Ovary (tissue), 9 donors: ENCODE results near the gene MMD2. TPM values are rescaled to one million over a fixed set of nuclear protein-coding genes. Genes with fewer than 3 reads are reported as not detected.

Experiments used
- DNase-seq, 5 donors: peaks; one replicate each; pipeline ENCODE4 v3.0.0-alpha.2; 2019 to 2020
- H3K27ac ChIP-seq, 2 donors: fragments of 200-600 bp; one replicate each; pipeline versions ENCODE4 v1.5.1 to v1.8.0; 2019 to 2022
- H3K27me3 ChIP-seq: fragments of 200-600 bp; one replicate; pipeline ENCODE4 v1.8.0; 2022
- H3K36me3 ChIP-seq: fragments of 200-600 bp; sonication (generic); one replicate; pipeline ENCODE4 v1.5.1; 2019
- H3K4me1 ChIP-seq: one replicate; pipeline ENCODE4 v1.8.1; 2013; ENCODE audit warnings: mild to moderate bottlenecking, moderate library complexity; ENCODE audit not compliant: insufficient read depth
- H3K4me3 ChIP-seq: fragments of 200-600 bp; sonication (generic); one replicate; pipeline ENCODE4 v1.5.1; 2017
- H3K9me3 ChIP-seq, 2 donors: fragments of 200-600 bp in 1 of 2; sonication (generic) in 1 of 2; one replicate each; pipeline versions ENCODE4 v1.5.1 to v1.8.1; 2013 to 2019; ENCODE audit warnings: mild to moderate bottlenecking in 1 of 2, moderate library complexity in 1 of 2
- CTCF ChIP-seq, 3 donors: fragments of 450-650 bp in 2 of 3; fragments of 200-600 bp in 1 of 3; IDR thresholded peaks; one replicate each; pipeline versions ENCODE4 v1.5.1 to v1.8.0; 2016 to 2022; ENCODE audit warnings: antibody characterized with exemption in 3 of 3, mild to moderate bottlenecking in 1 of 3
- EP300 ChIP-seq: sonication (generic); formaldehyde crosslinking; IDR thresholded peaks from one replicate; pipeline ENCODE4 v1.6.1; 2017; ENCODE audit warnings: antibody characterized with exemption
- POLR2A ChIP-seq: fragments of 450-650 bp; IDR thresholded peaks from one replicate; pipeline ENCODE4 v1.6.1; 2017; ENCODE audit warnings: antibody characterized with exemption, mild to moderate bottlenecking, moderate library complexity
- WGBS, 3 donors: extraction: QIAGEN DNeasy Blood & Tissue Kit in 1 of 3; methylation state at CpG; one replicate each; pipeline versions ENCODE4 v1.1.5 to v1.1.7; 2013 to 2017; 5-methylcytosine and 5-hydroxymethylcytosine counted together
- intact Hi-C, 4 donors: fragments of 100-400 bp; cut with DNase I; formaldehyde crosslinking; loops; one replicate each; pipeline versions ENCODE4 v1.11.0 to v1.15.1; 2022 to 2023
- polyA plus RNA-seq, 2 donors: library from polyadenylated mRNA; stranded (reverse); fragments of 200-250 nt in 1 of 2; fragments of 350-450 nt in 1 of 2; fragmentation: Illumina TruSeq in 1 of 2; extraction: RNeasy Lipid Tissue Mini Kit (QIAGEN cat#74804) in 1 of 2; gene quantifications; one replicate each; pipeline ENCODE4 v1.2.3, GENCODE V29; 2013 to 2014
- total RNA-seq, 7 donors: library from RNA; depleted of rRNA in 2 of 7; stranded (reverse); fragments of >200 nt in 2 of 7; fragmentation: NEBNext Ultra II Directional in 3 of 7; extraction: Animal tissue kit (Norgen Biotek cat#: 25700) in 3 of 7; gene quantifications; one replicate each; pipeline versions ENCODE4 v1.1.0 to v1.2.4, GENCODE V29; 2016 to 2023
- donor health status: DM: no; HTN: no; CAD: no; lungs with moderate emphysema.
- donor health status: DM: no; HTN: no; CAD: no.
- donor health status: Bipolar disorder and iron deficiency.
- donor health status: DM: yes; HTN: yes; CAD: no.
- donor health status: DM: no; HTN: no; CAD: no.
- donor health status: DM: yes; HTN: yes; CAD: no.

MMD2 gene
- total and polyA plus RNA-seq, 9 donors = not detected

- WGBS, 3 donors = 92 to 94% (median 94%) methylated on average over 15 of the region's 15 CpGs
- intact Hi-C loops = loop anchor here in 1 of 4 donors (5.0 kb wide), 1 partner anchor 68 kb away; no protein-coding TSS in a partner anchor
- no peak for DNase-seq
- TF ChIP-seq CTCF (IDR thresholded peaks at IDR 0.05) = no peak
- TF ChIP-seq EP300 = no peak
- TF ChIP-seq POLR2A = no peak
- Histone ChIP-seq H3K36me3 (no peaks in the 10 kb centered on the region), H3K4me3 (no peak overlapping the region), H3K27me3 (no peaks in the 10 kb centered on the region), H3K4me1 (no peaks in the 10 kb centered on the region), H3K27ac (no peak overlapping the region), H3K9me3 (no peaks in the 10 kb centered on the region)
These were observed 83.6 kb downstream of the MMD2 start for GRCh38 chr7:4875391-4875790.

GRCh38 chr7:4873071-4873944 lies 85.7 kb downstream of the MMD2 start:
- TF ChIP-seq POLR2A = no peak
- TF ChIP-seq EP300 = no peak
- TF ChIP-seq CTCF (IDR thresholded peaks at IDR 0.05) = no peak
- Histone ChIP-seq H3K27me3 (no peaks in the 10 kb centered on the region), H3K27ac (no peak overlapping the region), H3K4me1 (no peaks in the 10 kb centered on the region), H3K9me3 (no peaks in the 10 kb centered on the region), H3K4me3 (no peak overlapping the region), H3K36me3 (no peaks in the 10 kb centered on the region)
- 89 to 92% (median 91%) methylated on average over 31 of the region's 31 CpGs for WGBS, 3 donors
- DNase-seq = no peak
- intact Hi-C loops = no loop called here

- WGBS, 3 donors = 68 to 74% (median 69%) methylated on average over 19 of the region's 19 CpGs
- Histone ChIP-seq H3K27me3 (no peaks in the 10 kb centered on the region), H3K9me3 (no peaks in the 10 kb centered on the region), H3K4me3 (no peak overlapping the region), H3K4me1 (no peaks in the 10 kb centered on the region), H3K36me3 (no peaks in the 10 kb centered on the region), H3K27ac (no peak overlapping the region)
- no peak for TF ChIP-seq POLR2A
- TF ChIP-seq EP300 = no peak
- no peak for TF ChIP-seq CTCF (IDR thresholded peaks at IDR 0.05)
- no peak for DNase-seq
- intact Hi-C loops = no loop called here
These were observed 86.9 kb downstream of the MMD2 start for GRCh38 chr7:4871930-4872675.

GRCh38 chr7:4871056-4871680 lies 87.8 kb downstream of the MMD2 start:
- intact Hi-C loops = no loop called here
- Histone ChIP-seq H3K36me3 (no peaks in the 10 kb centered on the region), H3K27ac (no peak overlapping the region), H3K27me3 (no peaks in the 10 kb centered on the region), H3K4me1 (no peaks in the 10 kb centered on the region), H3K9me3 (no peaks in the 10 kb centered on the region), H3K4me3 (no peak overlapping the region)
- WGBS, 3 donors = 41 to 58% (median 58%) methylated on average over 23 of the region's 23 CpGs
- no peak for DNase-seq
- TF ChIP-seq EP300 (no peak), POLR2A (no peak), CTCF (IDR thresholded peaks at IDR 0.05) (no peak)
